ENCODE data around the gene PEX12.

DNA sequence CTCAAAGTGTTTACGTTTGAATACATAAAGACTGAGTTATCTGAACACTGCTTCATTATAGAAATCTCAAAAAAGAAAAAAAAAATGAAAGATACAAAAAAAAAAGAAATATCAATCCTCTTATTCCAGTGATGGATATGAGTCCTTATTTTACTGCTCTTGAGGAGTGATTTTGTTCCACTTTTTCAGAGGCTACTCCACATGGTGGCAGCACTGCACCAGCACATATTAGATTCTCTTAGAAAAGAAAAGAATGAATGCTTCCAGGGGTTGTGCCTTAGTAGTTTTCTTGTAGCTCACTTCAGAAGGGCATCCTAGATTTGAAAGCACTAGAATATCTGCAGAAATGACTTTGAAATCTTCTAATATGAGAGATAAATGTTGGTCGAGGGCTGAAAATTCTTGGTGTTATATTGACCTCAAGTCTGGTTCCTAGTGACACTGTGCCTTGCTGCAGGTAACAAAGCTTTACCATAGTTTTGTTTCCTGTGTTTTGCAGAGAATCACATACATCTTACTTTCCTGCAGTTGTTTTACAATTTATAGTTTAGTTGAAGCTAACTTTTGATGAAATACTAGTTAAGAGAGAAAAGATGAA, 34.7 kb upstream of the PEX12 start:
- no peak for TF ChIP-seq POLR2A (IDR thresholded peaks at IDR 0.05)
- TF ChIP-seq, protein P1, sequence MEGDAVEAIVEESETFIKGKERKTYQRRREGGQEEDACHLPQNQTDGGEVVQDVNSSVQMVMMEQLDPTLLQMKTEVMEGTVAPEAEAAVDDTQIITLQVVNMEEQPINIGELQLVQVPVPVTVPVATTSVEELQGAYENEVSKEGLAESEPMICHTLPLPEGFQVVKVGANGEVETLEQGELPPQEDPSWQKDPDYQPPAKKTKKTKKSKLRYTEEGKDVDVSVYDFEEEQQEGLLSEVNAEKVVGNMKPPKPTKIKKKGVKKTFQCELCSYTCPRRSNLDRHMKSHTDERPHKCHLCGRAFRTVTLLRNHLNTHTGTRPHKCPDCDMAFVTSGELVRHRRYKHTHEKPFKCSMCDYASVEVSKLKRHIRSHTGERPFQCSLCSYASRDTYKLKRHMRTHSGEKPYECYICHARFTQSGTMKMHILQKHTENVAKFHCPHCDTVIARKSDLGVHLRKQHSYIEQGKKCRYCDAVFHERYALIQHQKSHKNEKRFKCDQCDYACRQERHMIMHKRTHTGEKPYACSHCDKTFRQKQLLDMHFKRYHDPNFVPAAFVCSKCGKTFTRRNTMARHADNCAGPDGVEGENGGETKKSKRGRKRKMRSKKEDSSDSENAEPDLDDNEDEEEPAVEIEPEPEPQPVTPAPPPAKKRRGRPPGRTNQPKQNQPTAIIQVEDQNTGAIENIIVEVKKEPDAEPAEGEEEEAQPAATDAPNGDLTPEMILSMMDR (IDR thresholded peaks at IDR 0.05), result peak in 1 of 3 experiments; percentile 54
